Pancreas (tissue), 10 donors: ENCODE data around the gene ELMO2. TPM values are rescaled to one million over a fixed set of nuclear protein-coding genes. Genes with fewer than 3 reads are reported as not detected.
A peak's percentile ranks its signal among the peaks of the same experiment; 100 is the strongest.

ENCODE experiments used
- ATAC-seq, 4 donors: fragments of 200-7000 bp; cut with Tn5 transposase; one replicate each; pipeline versions ENCODE4 v1.8.0 to v1.9.1; 2020; ENCODE audit warnings: mild to moderate bottlenecking in 4 of 4, moderate library complexity in 4 of 4
- DNase-seq, 6 donors: peaks; one replicate each; pipeline ENCODE4 v3.0.0-alpha.2; 2020
- FAIRE-seq: peaks from 2 replicates; lab custom pipeline; 2012; peaks lifted over from hg19 to GRCh38; lab: Jason Lieb, UNC
- H3K27ac ChIP-seq, 4 donors: fragments of 200-600 bp; sonication (generic); 1 replicate in 3 of 4; 2 replicates in 1 of 4; pipeline versions ENCODE4 v1.5.0 to v1.8.0; 2020
- H3K27me3 ChIP-seq, 4 donors: fragments of 200-600 bp; one replicate each; pipeline ENCODE4 v1.8.0; 2021
- H3K36me3 ChIP-seq, 3 donors: fragments of 200-600 bp; sonication (generic) in 1 of 3; one replicate each; pipeline versions ENCODE4 v1.5.0 to v1.8.0; 2020 to 2021
- H3K4me1 ChIP-seq, 3 donors: fragments of 200-600 bp; one replicate each; pipeline ENCODE4 v1.8.0; 2021
- H3K4me3 ChIP-seq, 4 donors: fragments of 200-600 bp; sonication (generic) in 2 of 4; one replicate each; pipeline versions ENCODE4 v1.5.0 to v1.8.0; 2020 to 2021
- H3K9me3 ChIP-seq, 4 donors: fragments of 200-600 bp; one replicate each; pipeline ENCODE4 v1.8.0; 2021
- WGBS, 2 donors: extraction: QIAGEN DNeasy Blood & Tissue Kit; methylation state at CpG; one replicate each; pipeline ENCODE4 v1.1.7; 2013; 5-methylcytosine and 5-hydroxymethylcytosine counted together
- intact Hi-C, 3 donors: fragments of 100-400 bp; cut with DNase I; formaldehyde crosslinking; loops; one replicate each; pipeline versions ENCODE4 v1.11.1 to v1.14.2; 2022
- polyA plus RNA-seq, 2 donors: library from polyadenylated mRNA; stranded (reverse); fragments of 200-250 nt; gene quantifications; one replicate each; pipeline ENCODE4 v1.2.3, GENCODE V29; 2013
- total RNA-seq, 6 donors: library from RNA; stranded (reverse); fragmentation: NEBNext Ultra II Directional in 4 of 6; extraction: Animal tissue kit (Norgen Biotek cat#: 25700) in 4 of 6; gene quantifications; one replicate each; pipeline versions ENCODE4 v1.2.1 to v1.2.4, GENCODE V29; 2021 to 2023
- TF ChIP-seq, protein P1 (sequence below), 4 donors: fragments of 200-600 bp; sonication (generic) in 3 of 4; IDR thresholded peaks; one replicate each; pipeline versions ENCODE4 v1.5.0 to v1.8.0; 2021; ENCODE audit warnings: antibody characterized with exemption in 4 of 4
- donor health status: healthy with polysubstance abuse.
- donor health status: DM: no; HTN: no; CAD: no; lungs with moderate emphysema.
- donor health status: DM: no; HTN: no; CAD: no.
- donor health status: control.
- donor health status: control.
- donor health status: Bipolar disorder and iron deficiency.
- donor health status: DM: yes; HTN: yes; CAD: no.
- donor health status: DM: no; HTN: no; CAD: no.
- donor health status: DM: no; HTN: no; CAD: no.
- donor health status: DM: yes; HTN: yes; CAD: no.

The ELMO2 gene
- total and polyA plus RNA-seq, 8 donors = 16.7 to 32.6 (median 27.7) TPM

DNA sequence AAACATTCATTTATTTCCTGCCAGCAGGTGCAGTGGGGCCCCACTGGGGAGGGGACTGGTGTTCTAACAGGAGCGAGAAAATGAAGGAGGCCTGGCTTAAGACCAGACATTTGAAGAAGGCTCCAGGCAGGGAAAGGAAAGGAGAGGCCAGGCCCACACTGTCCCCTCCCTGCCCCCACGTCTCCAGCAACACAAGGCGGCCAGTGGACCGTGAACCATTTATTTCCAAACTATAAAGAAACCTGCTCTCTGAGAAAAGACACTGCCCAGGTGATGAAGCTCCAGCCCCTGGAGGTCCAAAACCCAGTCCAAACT lies 56.7 kb downstream of the ELMO2 start:
- TF ChIP-seq, protein P1, sequence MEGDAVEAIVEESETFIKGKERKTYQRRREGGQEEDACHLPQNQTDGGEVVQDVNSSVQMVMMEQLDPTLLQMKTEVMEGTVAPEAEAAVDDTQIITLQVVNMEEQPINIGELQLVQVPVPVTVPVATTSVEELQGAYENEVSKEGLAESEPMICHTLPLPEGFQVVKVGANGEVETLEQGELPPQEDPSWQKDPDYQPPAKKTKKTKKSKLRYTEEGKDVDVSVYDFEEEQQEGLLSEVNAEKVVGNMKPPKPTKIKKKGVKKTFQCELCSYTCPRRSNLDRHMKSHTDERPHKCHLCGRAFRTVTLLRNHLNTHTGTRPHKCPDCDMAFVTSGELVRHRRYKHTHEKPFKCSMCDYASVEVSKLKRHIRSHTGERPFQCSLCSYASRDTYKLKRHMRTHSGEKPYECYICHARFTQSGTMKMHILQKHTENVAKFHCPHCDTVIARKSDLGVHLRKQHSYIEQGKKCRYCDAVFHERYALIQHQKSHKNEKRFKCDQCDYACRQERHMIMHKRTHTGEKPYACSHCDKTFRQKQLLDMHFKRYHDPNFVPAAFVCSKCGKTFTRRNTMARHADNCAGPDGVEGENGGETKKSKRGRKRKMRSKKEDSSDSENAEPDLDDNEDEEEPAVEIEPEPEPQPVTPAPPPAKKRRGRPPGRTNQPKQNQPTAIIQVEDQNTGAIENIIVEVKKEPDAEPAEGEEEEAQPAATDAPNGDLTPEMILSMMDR (IDR thresholded peaks at IDR 0.05) = no peak
- intact Hi-C loops = loop anchor here in 2 of 3 donors (5.0 to 10.0 kb wide), 3 partner anchors 42 to 217 kb away; partner anchors contain the start of gene CDH22 (in 1 of the 2)
- Histone ChIP-seq H3K27me3 (no peaks in the 10 kb centered on the region), H3K9me3 (no peaks in the 10 kb centered on the region), H3K36me3 (peaks cover 0 to 18% (median 3%) of the 10 kb centered on the region in 3 donors), H3K4me3 (no peak overlapping the region), H3K27ac (no peak overlapping the region), H3K4me1 (no peaks in the 10 kb centered on the region)
- DNase-seq (no peak), FAIRE-seq (no peak), ATAC-seq (peak in 2 of 4 donors; percentile 8 to 13)
- WGBS, 2 donors = 74 to 75% methylated on average over 4 of the region's 4 CpGs

DNA sequence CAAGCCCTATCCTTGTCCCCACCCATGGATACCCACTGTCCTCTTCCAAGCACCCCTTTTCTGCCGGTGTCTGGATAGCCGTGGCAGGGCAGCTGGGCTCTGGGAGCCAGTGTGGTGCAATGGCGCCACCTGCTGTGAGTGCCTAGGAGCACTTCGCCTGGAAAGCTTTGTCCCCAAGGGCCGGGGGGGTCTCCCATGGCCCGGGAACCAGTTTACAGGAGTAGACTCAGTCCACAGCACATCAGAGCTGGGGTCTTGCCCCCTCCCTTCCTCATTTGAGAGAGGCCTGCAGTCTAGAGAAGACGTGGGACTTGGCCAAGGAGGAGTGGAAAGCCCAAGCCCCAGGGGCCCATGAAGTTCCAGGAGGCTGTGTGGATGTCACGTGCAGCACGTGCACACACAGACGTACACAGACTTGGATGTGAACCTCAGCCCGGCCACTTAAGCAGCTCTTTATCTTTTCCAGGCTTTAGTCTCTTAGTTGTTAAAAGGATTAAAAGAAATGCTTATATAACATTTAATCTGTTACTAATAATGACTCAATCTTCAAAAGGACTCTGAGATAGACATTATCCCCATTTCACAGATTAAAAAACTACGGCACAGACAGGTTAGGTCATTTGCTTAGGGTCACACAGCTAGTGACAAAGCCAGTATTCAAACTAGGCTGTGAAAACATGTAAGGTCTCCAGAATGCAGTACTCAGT lies 57.2 kb downstream of the ELMO2 start:
- Histone ChIP-seq H3K36me3 (peaks cover 0 to 13% (median 3%) of the 10 kb centered on the region in 3 donors), H3K27ac (no peak overlapping the region), H3K9me3 (no peaks in the 10 kb centered on the region), H3K27me3 (no peaks in the 10 kb centered on the region), H3K4me3 (no peak overlapping the region), H3K4me1 (no peaks in the 10 kb centered on the region)
- 24 to 25% methylated on average over 12 of the region's 12 CpGs for WGBS, 2 donors
- intact Hi-C loops = loop anchor here in 2 of 3 donors (5.0 to 10.0 kb wide), 3 partner anchors 42 to 217 kb away; partner anchors contain the start of gene CDH22 (in 1 of the 2)
- TF ChIP-seq, protein P1 (IDR thresholded peaks at IDR 0.05) = peak; percentile 28 to 76 (median 68)
- peak; percentile 49 to 92 (median 80) for ATAC-seq
- DNase-seq = peak; percentile 45 to 84 (median 67)
- no peak for FAIRE-seq

- TF ChIP-seq, protein P1 (IDR thresholded peaks at IDR 0.05) = no peak
- FAIRE-seq = no peak
- intact Hi-C loops = loop anchor here in 2 of 3 donors (5.0 to 10.0 kb wide), 3 partner anchors 41 to 216 kb away; partner anchors contain the start of gene CDH22 (in 1 of the 2)
Observed at GRCh38 chr20:46347841-46348803, 58.3 kb downstream of the ELMO2 start.

DNA sequence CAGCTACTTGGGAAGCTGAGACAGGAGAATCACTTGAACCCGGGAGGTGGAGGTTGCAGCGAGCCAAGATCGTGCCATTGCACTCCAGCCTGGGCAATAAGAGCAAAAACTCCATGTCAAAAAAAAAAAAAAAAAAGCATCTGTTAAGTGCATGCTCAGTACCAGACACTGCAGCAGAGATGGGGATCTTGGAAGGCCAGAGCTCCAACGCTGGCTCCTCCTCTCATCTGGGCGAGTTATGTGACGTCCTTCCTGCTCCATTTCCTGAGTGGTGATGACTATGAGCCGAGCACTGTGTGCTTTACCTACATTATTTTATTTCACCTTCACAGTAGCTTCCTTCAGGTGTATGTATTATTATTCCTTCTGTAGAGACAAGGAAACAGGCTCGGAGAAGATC lies 59.6 kb downstream of the ELMO2 start:
- FAIRE-seq (no peak), DNase-seq (no peak), ATAC-seq (no peak)
- 87 to 90% methylated on average over 8 of the region's 8 CpGs for WGBS, 2 donors
- H3K4me3 ChIP-seq = no peak overlapping the region
- TF ChIP-seq, protein P1 (IDR thresholded peaks at IDR 0.05) = no peak
- intact Hi-C loops = loop anchor here in 2 of 3 donors (5.0 to 10.0 kb wide), 3 partner anchors 39 to 214 kb away; partner anchors contain the start of gene CDH22 (in 1 of the 2)
- H3K36me3 ChIP-seq = peaks cover 0 to 10% (median 3%) of the 10 kb centered on the region in 3 donors
- no peak overlapping the region for H3K27ac ChIP-seq
- no peaks in the 10 kb centered on the region for H3K9me3 ChIP-seq
- H3K4me1 ChIP-seq = peaks cover 0 to 5% (median 0%) of the 10 kb centered on the region in 3 donors
- no peaks in the 10 kb centered on the region for H3K27me3 ChIP-seq

More at GRCh38 chr20:46347841-46348803, 58.3 kb downstream of the ELMO2 start:
- Histone ChIP-seq H3K27ac (no peak overlapping the region), H3K9me3 (no peaks in the 10 kb centered on the region), H3K4me3 (no peak overlapping the region), H3K27me3 (no peaks in the 10 kb centered on the region), H3K4me1 (peaks cover 0 to 5% (median 0%) of the 10 kb centered on the region in 3 donors), H3K36me3 (peaks cover 0 to 10% (median 3%) of the 10 kb centered on the region in 3 donors)
- WGBS, 2 donors = 76 to 82% methylated on average over 25 of the region's 25 CpGs
- DNase-seq (no peak), ATAC-seq (peak in 3 of 4 donors; percentile 19 to 52 (median 48))
